ENCODE data around the gene LCNL1. TPM values are rescaled to one million over a fixed set of nuclear protein-coding genes. Genes with fewer than 3 reads are reported as not detected.

Gene LCNL1
- total RNA-seq, 2 donors from 2014 or later = not detected

DNA sequence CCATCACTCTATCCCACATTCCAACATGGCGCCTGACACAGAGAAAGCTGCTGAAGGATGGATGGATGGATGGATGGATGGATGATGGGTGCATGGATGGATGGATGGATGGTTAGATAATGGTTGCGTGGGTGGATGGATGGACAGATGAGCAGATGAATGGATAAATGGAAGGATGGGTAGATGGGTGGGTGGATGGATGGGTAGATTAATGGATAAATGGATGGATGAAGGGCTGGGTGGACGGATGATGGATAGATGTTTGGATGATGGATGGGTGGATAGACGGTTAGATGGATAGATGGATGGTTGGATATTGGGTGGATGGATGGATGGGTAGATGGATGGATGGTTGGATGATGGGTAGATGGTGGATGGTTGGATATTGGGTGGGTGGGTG, 26.2 kb upstream of the LCNL1 start:
- no peak overlapping the region for H3K27ac ChIP-seq
- no peaks in the 10 kb centered on the region for H3K36me3 ChIP-seq (replicated peaks in 1 of 2; ENCODE audit: insufficient read depth in 1 of 2, low read depth in 2 of 2)
- no peak for DNase-seq
- intact Hi-C loops (cut with DNase I) = no loop called here
- H3K4me3 ChIP-seq = no peak overlapping the region
- no peak for TF ChIP-seq POLR2A (IDR thresholded peaks at IDR 0.05)
- TF ChIP-seq, protein P1, sequence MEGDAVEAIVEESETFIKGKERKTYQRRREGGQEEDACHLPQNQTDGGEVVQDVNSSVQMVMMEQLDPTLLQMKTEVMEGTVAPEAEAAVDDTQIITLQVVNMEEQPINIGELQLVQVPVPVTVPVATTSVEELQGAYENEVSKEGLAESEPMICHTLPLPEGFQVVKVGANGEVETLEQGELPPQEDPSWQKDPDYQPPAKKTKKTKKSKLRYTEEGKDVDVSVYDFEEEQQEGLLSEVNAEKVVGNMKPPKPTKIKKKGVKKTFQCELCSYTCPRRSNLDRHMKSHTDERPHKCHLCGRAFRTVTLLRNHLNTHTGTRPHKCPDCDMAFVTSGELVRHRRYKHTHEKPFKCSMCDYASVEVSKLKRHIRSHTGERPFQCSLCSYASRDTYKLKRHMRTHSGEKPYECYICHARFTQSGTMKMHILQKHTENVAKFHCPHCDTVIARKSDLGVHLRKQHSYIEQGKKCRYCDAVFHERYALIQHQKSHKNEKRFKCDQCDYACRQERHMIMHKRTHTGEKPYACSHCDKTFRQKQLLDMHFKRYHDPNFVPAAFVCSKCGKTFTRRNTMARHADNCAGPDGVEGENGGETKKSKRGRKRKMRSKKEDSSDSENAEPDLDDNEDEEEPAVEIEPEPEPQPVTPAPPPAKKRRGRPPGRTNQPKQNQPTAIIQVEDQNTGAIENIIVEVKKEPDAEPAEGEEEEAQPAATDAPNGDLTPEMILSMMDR (IDR thresholded peaks at IDR 0.05) = no peak
- no peak for ATAC-seq
- peaks cover 9% of the 10 kb centered on the region for H3K4me1 ChIP-seq
- no peaks in the 10 kb centered on the region for H3K27me3 ChIP-seq
- H3K9me3 ChIP-seq = no peaks in the 10 kb centered on the region
- 88 to 95% methylated on average over 4 of the region's 4 CpGs for WGBS, 2 donors

DNA sequence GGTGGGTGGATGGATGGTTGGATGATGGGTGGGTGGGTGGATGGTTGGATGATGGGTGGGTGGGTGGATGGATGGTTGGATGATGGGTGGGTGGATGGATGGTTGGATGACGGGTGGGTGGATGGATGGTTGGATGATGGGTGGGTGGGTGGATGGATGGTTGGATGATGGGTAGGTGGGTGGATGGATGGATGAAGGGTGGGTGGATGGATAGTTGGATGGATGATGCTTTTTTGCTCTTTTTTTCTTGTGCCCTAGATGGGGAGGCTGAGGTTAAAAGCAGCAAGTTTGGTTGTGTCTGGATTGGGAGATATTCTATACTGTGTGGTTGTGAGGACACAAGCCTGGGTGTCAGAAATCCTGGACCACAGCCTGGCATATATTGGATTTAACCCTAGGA, 25.3 kb upstream of the LCNL1 start:
- no peaks in the 10 kb centered on the region for H3K36me3 ChIP-seq (replicated peaks in 1 of 2; ENCODE audit: insufficient read depth in 1 of 2, low read depth in 2 of 2)
- peaks cover under 1% of the 10 kb centered on the region for H3K4me1 ChIP-seq
- H3K27me3 ChIP-seq = no peaks in the 10 kb centered on the region
- 73 to 94% methylated on average over 1 of the region's 1 CpG for WGBS, 2 donors
- H3K4me3 ChIP-seq = no peak overlapping the region
- ATAC-seq (no peak), DNase-seq (no peak)
- no peaks in the 10 kb centered on the region for H3K9me3 ChIP-seq
- H3K27ac ChIP-seq = no peak overlapping the region
- intact Hi-C loops (cut with DNase I) = no loop called here
- no peak for TF ChIP-seq POLR2A (IDR thresholded peaks at IDR 0.05)
- TF ChIP-seq, protein P1 (IDR thresholded peaks at IDR 0.05) = no peak

DNA sequence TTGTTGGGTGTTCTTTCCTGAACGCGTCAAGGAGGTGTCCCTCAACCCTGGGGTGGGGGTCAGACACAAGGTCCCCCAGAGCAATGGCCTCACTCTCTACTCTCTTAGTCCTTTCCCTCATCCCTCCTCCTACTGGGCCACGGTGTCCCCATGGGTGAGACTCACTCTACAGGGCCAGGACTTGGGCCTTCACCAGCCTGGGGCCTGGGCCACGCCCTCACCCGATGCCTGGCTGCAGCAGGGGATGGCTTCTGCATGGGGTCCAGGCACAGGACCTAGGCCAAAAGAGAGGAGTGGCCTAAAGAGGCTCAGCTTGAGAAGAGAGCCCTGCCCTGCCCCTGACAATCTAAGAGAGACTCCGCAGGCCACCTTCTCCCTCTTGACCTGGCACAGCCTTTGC, 24.9 kb upstream of the LCNL1 start:
- Histone ChIP-seq H3K27ac (no peak overlapping the region), H3K36me3 (replicated peaks in 1 of 2; ENCODE audit: insufficient read depth in 1 of 2, low read depth in 2 of 2) (no peaks in the 10 kb centered on the region), H3K4me1 (no peaks in the 10 kb centered on the region), H3K27me3 (no peaks in the 10 kb centered on the region), H3K9me3 (no peaks in the 10 kb centered on the region), H3K4me3 (no peak overlapping the region)
- 88 to 100% methylated on average over 3 to 5 of the region's 6 CpGs for WGBS, 2 donors
- intact Hi-C loops (cut with DNase I) = no loop called here
- DNase-seq (no peak), ATAC-seq (no peak)
- no peak for TF ChIP-seq POLR2A (IDR thresholded peaks at IDR 0.05)
- TF ChIP-seq, protein P1 (IDR thresholded peaks at IDR 0.05) = no peak

DNA sequence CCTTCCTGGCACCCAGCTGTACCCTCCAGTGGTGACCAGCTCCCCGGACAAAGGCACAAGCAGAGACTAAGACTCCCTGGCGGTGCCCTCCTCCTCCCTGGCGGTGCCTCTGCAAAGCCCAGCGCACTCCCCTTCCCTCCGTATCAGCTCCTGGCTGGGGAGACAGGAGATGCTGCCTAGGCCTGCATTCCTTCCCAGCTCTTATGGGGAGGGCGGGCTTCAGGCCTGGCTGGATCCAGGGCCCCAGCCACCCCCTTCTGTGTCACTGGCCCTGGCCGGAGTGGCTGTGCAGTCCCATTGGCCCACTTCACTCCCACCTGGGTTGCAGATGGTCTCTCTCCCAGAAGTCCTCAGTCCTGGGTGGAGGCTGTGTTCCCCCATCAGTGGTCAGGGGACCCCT, 24.3 kb upstream of the LCNL1 start:
- intact Hi-C loops (cut with DNase I) = no loop called here
- WGBS, 2 donors = 80 to 83% methylated on average over 4 to 6 of the region's 7 CpGs
- Histone ChIP-seq H3K27ac (no peak overlapping the region), H3K9me3 (no peaks in the 10 kb centered on the region), H3K4me3 (no peak overlapping the region), H3K4me1 (no peaks in the 10 kb centered on the region), H3K36me3 (replicated peaks in 1 of 2; ENCODE audit: insufficient read depth in 1 of 2, low read depth in 2 of 2) (no peaks in the 10 kb centered on the region), H3K27me3 (no peaks in the 10 kb centered on the region)
- TF ChIP-seq, protein P1 (IDR thresholded peaks at IDR 0.05) = no peak
- no peak for TF ChIP-seq POLR2A (IDR thresholded peaks at IDR 0.05)
- DNase-seq (no peak), ATAC-seq (peak; percentile 10)
